Epidermal melanocyte (primary cell): ENCODE measurements around the gene TEAD4.
"Not testable (repeated sequence)": the region's sequence is repeated elsewhere in the genome, so short reads cannot be mapped to it uniquely, and the experiment has no call there.

ENCODE experiments used
- DNase-seq: peaks from one replicate; pipeline ENCODE4 v3.0.0; 2011; ENCODE audit warnings: low spot score; ENCODE audit not compliant: insufficient read length

TEAD4 gene

DNA sequence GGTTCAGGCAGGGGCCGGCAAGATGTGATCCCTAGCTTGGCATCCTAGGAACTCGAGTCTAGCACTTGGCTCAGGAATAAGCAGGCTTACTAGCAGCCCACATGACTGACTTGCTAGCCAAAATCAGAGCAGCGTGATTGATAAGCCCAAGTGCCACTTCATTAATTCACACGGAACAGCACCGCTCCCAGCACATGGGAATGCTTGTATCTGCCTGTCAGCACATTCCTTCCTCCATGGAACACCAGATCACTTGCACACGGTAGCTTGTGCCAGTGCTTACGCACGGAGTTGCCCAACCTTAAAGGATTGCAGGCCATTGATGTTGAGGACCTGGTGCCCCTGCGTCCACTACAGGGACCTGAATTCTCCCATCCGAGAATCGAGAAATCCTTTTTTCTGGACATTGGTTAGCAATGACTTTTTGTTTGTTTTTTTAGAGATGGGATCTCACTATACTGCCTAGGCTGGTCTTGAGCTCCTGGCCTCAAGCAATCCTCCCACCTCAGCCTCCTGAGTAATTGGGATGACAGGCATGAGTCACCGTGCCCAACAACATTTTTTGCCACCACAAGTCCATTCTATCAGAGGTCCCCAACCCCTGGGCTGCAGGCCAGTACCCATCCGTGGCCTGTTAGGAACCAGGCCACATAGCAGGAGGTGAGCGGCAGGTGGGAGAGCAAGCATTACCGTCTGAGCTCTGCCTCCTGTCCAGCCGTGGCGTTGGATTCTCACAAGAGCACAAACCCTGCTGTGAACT, 87.4 kb downstream of the TEAD4 start:
- no peak for DNase-seq

DNA sequence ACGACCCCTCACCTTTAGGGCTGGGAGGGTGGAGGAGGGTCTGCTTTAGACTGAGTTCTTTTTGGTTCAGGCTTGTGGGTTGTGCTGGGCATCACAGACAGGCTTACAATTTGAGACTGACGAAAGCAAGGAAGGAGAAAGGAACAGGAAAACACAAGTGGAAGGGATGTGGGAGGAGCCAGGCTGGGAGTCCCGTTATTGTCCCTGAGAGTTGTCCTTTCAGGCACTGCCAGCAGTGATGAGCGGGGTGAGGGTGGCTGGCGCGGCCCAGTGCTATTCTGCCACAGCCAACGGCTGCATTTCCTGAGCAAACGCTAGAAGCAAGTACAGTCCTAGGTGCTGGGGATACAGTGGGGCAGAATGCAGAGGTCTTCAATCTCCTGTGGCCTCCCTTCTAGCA, 88.8 kb downstream of the TEAD4 start:
- DNase-seq: no peak

DNA sequence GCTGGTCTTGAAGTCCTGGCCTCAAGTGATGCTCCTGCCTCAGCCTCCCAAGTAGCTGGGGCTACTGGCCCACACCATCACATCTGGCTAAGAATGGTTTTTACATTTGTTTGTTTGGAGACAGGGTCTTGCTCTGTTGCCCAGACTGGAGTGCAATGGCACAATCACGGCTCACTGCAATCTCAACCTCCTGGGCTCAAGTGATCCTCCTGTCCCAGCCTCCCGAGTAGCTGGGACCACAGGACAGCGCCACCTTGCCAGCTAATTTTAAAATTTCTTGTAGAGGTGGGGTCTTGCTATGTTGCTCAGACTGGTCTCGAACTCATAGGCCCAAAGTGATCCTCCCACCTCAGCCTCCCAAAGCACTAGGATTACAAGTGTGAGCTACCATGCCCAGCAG, 89.3 kb downstream of the TEAD4 start:
- no peak for DNase-seq

DNA sequence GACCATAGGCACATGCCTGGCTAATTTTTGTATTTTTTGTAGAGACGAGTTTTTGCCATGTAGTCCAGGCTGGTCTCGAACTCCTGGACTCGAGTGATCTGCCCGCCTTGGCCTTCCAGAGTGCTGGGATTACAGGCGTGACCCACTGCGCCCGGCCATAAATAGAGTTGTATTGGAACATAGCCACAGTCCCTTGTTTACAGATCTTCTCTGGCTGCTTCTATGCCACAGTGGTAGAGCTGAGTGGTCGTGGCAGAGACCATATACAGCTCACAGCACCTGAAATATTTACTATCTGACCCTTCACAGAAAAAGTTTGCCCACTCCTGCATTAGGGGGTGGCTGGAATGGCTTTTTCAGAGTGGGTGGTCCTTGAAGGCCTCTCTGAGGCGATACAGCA, 90.0 kb downstream of the TEAD4 start:
- DNase-seq: no peak

DNA sequence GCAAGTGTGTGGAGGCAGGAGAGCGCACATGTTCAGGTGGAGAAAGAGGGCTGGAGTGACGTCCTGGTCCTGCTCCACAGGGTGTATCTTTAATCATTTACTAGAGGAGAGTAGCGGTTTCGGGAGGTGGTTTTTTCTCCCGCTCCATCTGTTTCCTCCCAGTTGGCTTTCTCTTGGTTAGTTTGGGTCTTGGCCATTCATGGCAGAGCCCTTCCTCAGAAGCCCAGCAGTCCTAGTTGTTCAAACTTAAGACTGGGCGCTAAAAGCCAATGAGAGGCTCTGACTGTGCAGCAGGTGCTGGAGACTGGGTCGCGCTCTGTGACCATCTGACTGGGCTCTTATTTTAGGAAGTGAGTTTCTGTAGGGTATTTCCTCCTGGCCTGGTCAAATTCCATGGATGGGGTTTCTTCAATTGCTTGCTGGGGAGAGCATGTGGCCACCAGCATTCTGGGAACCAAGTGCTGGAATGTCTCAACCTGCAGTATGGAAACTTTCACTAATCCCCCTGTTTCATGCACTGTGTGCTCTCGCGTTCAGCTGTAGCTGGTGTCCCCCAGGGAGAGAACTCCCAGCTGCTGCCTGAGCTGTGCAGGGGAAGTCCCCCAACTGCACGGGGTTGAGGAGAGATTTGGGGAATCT, 90.5 kb downstream of the TEAD4 start:
- DNase-seq: no peak

DNA sequence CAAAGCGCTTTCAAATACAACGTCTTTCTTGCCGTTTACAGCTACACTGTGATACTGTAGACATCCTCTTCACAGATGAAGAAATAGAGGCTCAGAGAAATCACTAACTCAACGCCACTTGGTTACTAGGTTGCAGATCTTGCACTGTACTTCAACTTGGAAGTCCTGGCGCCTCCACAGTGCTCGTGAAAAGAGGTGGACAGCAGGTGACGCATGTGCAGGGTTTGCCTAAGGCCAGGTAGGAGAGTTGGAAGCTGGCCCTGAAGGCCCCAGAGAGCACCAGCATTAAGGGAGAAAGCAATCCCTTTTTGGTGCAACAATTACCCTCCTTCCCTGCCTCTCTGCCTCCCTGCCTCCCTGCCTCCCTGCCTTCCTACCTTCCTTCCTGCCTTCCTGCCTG, 95.2 kb downstream of the TEAD4 start:
- no peak for DNase-seq

DNA sequence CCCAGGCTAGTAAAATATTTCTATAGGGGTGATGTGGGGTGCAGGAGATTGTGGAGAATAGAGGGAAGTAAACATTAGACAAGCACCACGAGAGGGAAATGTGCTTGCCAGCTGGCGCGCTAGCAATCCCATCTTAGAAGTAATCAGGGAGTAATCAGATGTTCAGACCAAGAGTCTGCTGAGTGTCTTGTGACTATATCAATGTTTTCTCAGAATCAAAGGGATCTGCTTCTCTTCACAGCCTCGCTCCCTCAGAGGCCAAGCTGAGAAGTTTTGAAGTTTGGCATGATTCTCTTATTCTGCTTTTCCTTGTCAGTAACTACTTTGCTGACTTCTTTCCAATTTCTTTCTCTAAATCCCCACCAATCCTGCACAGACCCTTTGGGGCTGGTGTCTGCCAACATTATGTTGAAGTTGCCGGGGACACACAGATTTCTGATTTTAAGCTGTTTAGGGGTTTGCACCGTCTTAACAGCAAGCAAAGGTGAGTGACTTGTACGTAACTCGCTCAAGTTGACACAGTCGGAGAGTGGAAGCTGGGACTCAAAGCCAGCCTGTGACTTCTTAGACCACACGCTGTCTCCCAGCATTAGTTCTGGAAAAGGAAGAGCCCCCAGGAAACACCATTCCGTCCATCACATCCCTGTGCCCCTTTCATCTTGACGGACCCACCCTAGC, 96.0 kb downstream of the TEAD4 start:
- peak; percentile 92 for DNase-seq

DNA sequence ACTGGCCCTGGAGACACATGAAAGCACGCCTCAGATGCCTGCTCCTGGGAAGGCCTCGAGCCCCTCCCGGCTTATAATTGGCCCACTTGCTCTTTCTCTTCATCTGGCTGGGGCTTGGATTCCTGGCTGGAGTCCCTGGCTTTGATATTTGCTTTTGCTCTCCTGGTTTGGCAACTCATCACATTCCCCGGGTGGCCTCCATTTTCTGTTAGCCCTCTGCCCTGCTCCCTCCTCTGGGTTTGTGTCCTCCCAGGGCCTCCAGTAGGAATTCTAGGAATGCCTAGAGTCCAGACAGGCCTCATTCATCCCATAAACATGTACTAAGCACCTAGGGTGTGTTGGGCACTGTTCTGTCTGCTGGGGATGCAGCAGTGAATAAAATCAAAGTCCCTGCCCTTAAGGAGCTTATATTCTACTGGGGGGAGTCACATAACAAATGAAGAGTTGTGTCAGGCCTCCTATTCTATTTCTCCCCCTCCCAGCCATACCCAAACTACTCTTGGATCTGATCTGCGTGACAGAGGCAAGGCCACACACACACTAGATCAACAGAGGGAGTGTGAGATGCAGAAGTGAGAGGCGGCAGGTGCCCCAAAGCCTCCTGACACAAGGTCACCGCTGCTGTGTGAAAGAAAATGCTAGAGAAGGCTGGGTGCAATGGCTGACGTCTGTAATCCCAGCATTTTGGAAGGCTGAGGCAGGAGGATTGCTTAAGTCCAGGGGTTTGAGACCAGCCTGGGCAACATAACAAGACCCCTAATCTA, 96.7 kb downstream of the TEAD4 start:
- DNase-seq: no peak

DNA sequence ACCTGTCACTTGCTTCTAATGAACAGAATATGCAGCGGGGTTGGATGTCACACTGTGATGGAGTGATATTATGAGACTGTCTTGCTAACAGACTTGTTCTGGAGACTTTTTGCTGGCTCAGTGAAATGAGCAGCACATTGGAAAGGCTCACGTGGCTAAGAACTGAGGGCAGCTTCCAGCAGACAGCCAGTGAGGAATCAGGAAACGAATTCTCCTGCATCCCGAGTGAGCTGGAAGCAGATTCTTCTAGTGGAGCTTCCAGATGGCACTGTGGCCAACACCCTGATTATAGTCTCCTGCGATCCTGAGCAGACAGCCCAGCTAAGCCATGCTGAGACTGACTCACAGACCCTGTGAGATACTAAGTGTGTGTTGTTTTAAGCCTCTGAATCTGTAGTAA, 101.9 kb downstream of the TEAD4 start:
- peak; percentile 50 for DNase-seq

DNA sequence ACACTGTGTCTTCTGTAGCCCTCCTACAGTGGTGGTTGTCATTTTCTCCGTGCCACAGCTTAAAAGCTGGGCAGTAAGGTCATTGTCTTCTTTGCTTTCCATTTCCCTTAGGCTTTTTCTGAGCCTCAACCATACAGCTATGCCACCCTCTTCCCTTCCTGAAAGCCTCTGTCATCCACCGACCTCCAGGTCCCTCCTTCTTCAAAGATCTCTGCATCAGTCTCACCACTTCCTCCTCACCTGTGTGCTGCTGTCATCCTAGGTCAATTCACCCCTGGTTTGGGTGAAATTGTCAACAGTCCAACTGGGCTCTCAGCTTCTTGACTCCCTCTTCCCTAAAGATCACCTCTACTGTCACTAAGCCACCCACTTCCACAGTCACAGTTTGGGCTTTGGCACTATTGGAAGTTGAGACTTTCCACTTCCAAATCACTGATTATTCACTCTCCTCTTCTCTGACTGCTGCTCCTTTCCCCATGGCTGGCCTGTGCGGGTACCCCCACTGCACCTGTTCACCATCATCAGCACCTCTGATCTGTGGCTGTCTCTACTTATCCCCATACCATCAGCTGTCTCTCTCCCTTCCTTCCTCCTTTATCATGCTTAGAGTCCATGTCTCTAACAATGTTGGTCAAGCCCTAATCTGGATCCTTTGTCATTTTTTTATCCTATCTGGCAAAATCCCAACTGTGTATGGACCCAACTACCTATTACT, 102.5 kb downstream of the TEAD4 start:
- DNase-seq: no peak

DNA sequence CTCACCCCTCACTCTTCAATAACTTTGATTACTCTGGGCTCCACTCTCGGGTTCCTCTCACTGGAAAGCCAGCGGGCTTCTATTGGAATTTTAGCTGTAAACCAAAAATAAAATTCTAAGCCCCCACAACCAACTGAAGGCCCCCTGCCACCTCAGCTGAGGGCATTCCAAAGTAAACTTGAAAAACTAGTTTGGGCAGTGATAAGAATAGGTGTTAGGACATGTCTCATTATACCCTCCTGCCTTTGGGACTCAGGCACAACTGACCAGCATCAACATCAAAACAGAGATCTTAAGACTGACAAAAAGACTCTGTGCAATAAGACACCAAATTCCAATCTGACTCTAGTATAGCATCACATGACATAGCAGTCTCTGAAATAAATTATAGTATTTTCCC, 106.1 kb downstream of the TEAD4 start:
- no peak for DNase-seq

DNA sequence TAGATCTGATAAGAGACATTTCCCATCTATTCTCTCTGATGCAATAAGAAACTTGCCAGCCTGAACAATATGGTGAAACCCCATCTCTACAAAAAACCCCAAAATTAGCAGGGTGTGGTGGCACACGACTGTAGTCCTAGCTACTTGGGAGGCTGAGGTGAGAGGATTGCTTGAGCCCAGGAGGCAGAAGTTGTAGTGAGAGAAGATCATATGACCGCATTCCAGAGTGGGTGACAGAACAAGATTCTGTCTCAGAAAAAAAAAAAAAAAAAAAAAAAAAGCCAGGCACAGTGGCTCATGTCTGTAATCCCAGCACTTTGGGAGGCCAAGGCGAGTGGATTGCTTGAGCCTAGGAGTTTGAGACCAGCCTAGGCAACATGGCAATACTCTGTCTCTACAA, 106.6 kb downstream of the TEAD4 start:
- not testable (repeated sequence) for DNase-seq

DNA sequence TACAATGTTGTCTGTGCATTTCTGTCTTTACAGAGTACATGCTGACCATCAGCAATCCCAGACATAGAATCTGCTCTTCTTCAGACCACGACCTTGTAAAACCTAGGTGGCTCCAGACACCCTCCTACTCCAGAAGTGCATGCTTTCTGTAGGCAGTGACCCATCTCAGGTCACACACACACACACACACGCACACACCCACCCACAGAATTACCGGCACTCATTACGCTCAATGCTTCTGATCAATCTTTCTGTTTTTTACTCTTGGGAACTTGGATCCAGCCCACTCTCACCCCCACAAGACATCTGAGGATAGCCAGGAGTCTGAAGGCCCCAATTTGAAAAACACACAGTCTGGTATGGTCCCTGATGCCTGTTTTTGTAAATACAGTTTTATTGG, 110.5 kb downstream of the TEAD4 start:
- DNase-seq: no peak

DNA sequence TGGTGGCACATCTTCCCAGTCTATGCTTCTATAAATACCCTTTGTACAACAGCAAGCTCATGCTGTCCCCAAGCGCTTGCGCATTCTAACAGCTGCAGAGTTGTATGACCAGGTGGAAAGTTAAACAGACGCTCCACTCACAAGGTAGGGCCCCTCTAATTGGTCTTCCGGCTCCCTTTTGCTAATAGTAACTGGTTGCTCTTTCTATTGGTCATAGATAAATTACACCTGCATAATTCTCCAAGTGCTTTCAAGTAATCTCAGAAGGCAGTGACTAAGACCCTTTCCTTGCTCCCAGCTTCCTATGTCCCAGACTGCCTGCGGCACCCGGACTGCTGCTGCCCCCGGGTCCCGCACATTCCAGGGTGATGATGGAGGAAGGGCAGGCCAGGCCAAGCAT, 111.9 kb downstream of the TEAD4 start:
- DNase-seq: no peak

DNA sequence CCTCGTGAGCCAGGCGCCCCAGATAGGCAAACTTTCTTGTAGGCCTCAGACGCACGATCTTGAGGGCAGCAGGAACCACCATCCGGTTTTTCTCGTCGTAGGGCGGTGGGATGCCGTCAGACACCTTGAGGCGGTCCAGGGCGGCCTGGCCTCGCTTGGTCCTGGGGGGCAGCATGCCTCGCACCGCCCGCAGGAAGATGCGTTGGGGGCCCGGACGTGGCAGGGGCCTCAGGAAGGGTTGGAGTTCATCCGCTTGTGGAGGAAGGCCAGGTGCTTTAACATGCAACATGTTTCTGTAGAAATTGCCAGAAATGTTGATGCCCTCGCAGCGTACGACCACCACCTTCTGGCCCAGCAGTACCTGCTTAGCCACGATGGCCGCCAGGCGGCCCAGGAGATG, 112.5 kb downstream of the TEAD4 start:
- DNase-seq: no peak

DNA sequence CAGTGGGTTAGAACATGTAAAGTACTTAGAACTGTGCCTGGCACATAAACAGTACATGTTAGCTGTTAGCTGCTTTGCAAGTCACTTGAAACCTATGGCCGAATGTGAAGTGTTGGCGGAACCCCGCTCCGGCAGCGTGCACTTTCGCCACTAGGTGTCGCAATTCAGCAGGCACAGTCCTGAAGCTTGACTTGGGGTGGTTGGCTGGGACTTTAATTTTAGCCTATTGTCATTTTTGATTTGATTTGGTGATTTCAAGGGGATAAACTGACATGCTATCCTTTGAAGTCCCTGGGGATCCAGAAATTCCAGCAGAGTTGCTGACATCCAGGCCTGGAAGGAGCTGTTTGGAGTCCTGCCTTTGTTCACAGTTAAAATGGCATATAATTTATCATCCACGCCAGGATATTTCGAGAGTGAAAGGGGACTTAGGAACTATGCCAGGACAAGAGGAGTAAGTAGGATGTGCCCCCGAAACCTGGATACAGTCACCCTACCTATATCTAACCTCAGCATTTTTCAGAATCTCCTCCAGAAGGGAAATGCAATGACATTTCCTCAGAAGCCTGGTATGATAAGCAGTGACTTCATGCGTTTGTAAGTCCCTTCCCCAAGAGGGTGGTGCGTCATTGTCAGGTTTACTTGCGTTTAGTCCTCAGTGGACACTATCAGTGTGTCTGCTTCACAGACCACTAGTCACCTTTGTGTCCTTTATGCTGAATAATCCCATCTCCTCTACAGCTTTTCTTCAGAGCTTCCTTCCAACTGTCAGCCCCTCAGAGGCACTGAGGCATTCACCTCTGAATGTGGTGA, 114.4 kb downstream of the TEAD4 start:
- DNase-seq: peak; percentile 96

DNA sequence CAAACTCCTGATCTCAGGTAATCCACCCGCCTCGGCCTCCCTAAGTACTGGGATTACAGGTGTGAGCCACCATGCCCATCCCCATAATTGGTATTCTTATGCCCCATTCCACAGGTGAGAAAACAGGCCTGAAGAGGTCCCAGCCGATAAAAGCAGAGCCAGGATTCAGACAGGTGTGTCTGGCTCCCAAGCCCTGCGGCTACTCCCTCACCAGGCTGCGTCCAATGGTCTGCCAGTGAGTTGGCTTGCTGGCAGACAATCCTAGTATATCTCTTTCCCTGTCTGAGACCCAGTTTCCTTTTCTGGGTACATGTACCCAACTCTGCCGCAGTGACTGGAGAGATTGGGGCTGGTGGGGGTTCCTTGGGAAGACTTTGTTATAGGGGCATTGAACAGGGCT, 116.1 kb downstream of the TEAD4 start:
- no peak for DNase-seq

DNA sequence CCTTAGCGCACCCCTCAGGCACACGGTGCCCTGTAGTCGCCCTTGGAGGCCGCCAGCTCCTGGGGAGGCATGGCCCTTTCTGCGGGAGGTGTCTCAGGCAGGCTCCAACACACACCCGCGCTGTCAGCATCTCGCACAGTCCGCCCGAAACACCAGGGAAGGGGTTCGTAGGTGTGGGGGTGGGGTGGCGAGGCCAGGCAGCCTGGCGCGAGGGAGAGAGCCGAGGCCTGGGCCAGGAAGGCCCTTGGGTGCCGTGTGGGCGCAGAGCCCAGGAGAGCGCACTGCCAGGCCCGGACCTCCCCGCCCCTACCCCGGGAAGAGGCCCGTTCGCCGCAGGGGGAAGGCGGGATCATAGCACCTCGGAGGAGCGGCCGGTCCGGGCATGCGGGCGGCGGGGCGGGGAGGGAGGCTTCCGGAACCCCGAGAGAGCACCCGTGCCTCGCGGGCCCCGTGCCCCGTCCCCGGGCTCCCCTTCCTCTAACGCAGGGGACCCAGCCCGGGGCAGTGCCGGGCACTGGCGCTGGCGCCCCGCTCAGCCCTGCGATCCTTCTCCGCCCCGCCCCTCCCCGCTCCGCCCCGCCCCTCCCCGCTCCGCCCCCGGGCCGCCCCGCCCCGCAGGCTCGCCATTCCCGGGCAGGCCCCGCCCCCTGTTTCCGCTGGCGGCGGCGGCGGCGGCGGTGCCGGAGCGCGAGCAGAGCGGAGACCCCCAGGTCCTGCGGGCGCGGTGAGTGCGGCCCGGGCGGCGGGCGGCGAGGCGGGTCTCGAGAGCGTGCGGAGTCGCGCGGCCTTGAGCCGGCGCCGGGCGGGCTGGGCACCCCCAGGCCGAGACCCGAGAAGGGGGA, 117.8 kb downstream of the TEAD4 start, which contains the start of gene TSPAN9:
TSS of gene TSPAN9 (plus strand) at position 650 of the 842 bp plus-strand sequence. CDS start 123,815 bp downstream, outside the sequence.
- peak; percentile 92 for DNase-seq

DNA sequence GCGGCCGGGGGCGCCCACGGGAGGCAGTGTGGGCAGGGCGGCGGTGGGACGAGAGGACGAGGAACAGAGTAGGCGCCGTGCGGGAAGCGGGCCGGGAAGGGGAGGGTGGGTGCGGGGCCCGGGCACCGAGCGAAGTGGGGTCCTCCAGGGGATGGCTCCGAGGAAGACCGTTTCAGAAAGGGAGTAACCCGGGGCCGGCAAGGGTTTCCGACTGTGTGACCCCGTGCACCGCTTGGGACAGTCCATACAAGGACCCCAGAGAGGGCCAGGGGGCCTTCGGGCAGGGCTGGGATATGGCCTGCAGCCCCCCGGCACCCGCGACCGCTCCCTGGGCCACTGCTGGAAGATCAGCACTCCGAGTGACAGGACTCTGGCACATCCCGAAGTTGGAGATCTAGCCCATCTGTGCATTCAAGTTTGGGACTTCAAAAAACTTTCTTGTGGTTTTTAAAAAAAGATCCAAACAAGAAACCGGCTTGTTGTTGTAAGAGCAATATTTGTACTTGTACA, 118.4 kb downstream of the TEAD4 start:
- DNase-seq: no peak
